Measurements from ENCODE around the gene UTF1. TPM values are rescaled to one million over a fixed set of nuclear protein-coding genes. Genes with fewer than 3 reads are reported as not detected.

UTF1 gene
- total and polyA plus RNA-seq, 2 experiments from 2014 or later: 12.2 to 51.4 TPM

- Histone ChIP-seq H2AFZ (no peak overlapping the region), H3K4me1 (ENCODE audit: insufficient read depth) (peaks cover 5% of the 10 kb centered on the region; the same call in 1 of the 2 replicates), H4K20me1 (replicated peaks; ENCODE audit: insufficient read depth) (no peaks in the 10 kb centered on the region), H3K27me3 (ENCODE audit: insufficient read depth) (peaks cover 30% of the 10 kb centered on the region), H3F3A (replicated peaks; ENCODE audit: low read depth) (peaks cover 13% of the 10 kb centered on the region; the same call in 1 of the 2 replicates), H3K36me3 (ENCODE audit: insufficient read depth) (no peaks in the 10 kb centered on the region), H3K27ac (ENCODE audit: low read depth) (no peak overlapping the region), H3K4me3 (no peak overlapping the region), H3K9me2 (ENCODE audit: insufficient read depth) (no peaks in the 10 kb centered on the region), H3K79me2 (replicated peaks; ENCODE audit: insufficient read depth) (no peaks in the 10 kb centered on the region), H3K4me2 (no peak overlapping the region)
- H3K9me3 Mint-ChIP-seq: peaks cover 9% of the 10 kb centered on the region; the same call in 2 of the 3 replicates
- ATAC-seq (no peak), DNase-seq (ENCODE audit: low spot score) (no peak)
- no peak overlapping the region for H3K4me3 Mint-ChIP-seq
- H3K4me1 Mint-ChIP-seq: peaks cover 18% of the 10 kb centered on the region
- H3K27ac Mint-ChIP-seq: no peak overlapping the region
- H3K36me3 Mint-ChIP-seq (ENCODE audit: low read depth): peaks cover 8% of the 10 kb centered on the region
- no peak for TF ChIP-seq CREB1 (CRISPR knock-in tag; IDR thresholded peaks at IDR 0.05; ENCODE audit: low read depth)
- H3K27me3 Mint-ChIP-seq (ENCODE audit: insufficient read depth, low read depth, poor library complexity): peaks cover 45% of the 10 kb centered on the region
Observed at GRCh38 chr10:133227256-133227655, 2.8 kb upstream of the UTF1 start.

DNA sequence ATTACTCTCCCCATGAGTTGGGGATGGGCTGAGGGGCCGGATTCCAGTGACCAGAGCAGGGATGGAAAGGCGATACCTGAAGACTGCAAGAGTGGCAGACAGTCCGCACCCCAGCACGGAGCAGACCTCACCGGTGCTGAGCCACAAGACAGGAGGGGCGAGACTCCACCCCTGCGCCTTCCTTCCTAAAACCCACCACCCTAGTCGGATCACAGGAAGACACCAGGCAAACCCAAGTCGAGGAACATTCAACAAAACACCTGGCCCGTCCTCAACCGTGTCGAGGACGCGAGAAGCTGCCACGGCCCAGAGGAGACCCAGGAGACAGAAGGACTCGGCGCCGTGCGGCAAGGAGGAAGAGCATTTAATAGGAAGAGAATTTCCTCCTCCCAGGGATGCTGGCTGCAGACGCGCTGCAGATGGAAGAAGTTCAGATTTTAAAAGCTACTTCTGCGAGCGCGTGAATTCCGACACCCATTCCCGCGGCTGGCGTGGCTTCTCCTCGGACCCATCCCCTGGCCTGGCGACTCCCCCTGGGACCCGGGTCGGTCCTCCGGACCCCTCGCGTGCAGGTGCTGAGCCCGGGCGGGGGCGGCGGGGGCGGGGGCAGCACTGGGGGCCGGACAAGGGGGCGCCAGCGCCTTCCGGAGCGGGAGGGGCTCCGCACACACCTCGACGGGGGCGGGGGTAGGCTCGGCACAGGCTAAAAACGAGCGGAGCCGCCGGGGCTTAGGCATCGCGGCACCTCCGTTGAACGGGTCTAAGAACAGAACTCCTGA, 563 bp upstream of the UTF1 start:
- H3K4me2 ChIP-seq: peak overlapping the region; percentile 88
- TF ChIP-seq REST (IDR thresholded peaks at IDR 0.05; ENCODE audit: unreplicated experiment) (no peak), EZH2 (IDR thresholded peaks at IDR 0.05; ENCODE audit: low read depth, unreplicated experiment) (no peak), CREB1 (CRISPR knock-in tag; IDR thresholded peaks at IDR 0.05; ENCODE audit: low read depth) (no peak), CTCF (conservative IDR thresholded peaks at IDR 0.05; ENCODE audit: low read depth in 2 of 2) (no peak), POLR2AphosphoS5 (IDR thresholded peaks at IDR 0.05; ENCODE audit: low read depth) (no peak; the same call in 1 of the 2 replicates), ZNF331 (CRISPR knock-in tag; IDR thresholded peaks at IDR 0.05; ENCODE audit: low read depth) (no peak), NANOG (IDR thresholded peaks at IDR 0.05; ENCODE audit: borderline replicate concordance) (no peak)
- TF ChIP-seq, protein P1, sequence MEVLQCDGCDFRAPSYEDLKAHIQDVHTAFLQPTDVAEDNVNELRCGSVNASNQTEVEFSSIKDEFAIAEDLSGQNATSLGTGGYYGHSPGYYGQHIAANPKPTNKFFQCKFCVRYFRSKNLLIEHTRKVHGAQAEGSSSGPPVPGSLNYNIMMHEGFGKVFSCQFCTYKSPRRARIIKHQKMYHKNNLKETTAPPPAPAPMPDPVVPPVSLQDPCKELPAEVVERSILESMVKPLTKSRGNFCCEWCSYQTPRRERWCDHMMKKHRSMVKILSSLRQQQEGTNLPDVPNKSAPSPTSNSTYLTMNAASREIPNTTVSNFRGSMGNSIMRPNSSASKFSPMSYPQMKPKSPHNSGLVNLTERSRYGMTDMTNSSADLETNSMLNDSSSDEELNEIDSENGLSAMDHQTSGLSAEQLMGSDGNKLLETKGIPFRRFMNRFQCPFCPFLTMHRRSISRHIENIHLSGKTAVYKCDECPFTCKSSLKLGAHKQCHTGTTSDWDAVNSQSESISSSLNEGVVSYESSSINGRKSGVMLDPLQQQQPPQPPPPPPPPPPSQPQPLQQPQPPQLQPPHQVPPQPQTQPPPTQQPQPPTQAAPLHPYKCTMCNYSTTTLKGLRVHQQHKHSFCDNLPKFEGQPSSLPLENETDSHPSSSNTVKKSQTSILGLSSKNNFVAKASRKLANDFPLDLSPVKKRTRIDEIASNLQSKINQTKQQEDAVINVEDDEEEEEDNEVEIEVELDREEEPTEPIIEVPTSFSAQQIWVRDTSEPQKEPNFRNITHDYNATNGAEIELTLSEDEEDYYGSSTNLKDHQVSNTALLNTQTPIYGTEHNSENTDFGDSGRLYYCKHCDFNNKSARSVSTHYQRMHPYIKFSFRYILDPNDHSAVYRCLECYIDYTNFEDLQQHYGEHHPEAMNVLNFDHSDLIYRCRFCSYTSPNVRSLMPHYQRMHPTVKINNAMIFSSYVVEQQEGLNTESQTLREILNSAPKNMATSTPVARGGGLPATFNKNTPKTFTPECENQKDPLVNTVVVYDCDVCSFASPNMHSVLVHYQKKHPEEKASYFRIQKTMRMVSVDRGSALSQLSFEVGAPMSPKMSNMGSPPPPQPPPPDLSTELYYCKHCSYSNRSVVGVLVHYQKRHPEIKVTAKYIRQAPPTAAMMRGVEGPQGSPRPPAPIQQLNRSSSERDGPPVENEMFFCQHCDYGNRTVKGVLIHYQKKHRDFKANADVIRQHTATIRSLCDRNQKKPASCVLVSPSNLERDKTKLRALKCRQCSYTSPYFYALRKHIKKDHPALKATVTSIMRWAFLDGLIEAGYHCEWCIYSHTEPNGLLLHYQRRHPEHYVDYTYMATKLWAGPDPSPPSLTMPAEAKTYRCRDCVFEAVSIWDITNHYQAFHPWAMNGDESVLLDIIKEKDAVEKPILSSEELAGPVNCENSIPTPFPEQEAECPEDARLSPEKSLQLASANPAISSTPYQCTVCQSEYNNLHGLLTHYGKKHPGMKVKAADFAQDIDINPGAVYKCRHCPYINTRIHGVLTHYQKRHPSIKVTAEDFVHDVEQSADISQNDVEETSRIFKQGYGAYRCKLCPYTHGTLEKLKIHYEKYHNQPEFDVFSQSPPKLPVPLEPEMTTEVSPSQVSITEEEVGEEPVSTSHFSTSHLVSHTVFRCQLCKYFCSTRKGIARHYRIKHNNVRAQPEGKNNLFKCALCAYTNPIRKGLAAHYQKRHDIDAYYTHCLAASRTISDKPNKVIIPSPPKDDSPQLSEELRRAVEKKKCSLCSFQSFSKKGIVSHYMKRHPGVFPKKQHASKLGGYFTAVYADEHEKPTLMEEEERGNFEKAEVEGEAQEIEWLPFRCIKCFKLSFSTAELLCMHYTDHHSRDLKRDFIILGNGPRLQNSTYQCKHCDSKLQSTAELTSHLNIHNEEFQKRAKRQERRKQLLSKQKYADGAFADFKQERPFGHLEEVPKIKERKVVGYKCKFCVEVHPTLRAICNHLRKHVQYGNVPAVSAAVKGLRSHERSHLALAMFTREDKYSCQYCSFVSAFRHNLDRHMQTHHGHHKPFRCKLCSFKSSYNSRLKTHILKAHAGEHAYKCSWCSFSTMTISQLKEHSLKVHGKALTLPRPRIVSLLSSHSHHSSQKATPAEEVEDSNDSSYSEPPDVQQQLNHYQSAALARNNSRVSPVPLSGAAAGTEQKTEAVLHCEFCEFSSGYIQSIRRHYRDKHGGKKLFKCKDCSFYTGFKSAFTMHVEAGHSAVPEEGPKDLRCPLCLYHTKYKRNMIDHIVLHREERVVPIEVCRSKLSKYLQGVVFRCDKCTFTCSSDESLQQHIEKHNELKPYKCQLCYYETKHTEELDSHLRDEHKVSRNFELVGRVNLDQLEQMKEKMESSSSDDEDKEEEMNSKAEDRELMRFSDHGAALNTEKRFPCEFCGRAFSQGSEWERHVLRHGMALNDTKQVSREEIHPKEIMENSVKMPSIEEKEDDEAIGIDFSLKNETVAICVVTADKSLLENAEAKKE (CRISPR knock-in tag; IDR thresholded peaks at IDR 0.05): no peak

More for the DNA sequence above, 563 bp upstream of the UTF1 start:
- Mint-ChIP-seq H3K4me3 (peak overlapping the region; percentile 72), H3K27ac (no peak overlapping the region), H3K27me3 (ENCODE audit: insufficient read depth, low read depth, poor library complexity) (peaks cover 60% of the 10 kb centered on the region), H3K4me1 (peaks cover 22% of the 10 kb centered on the region), H3K36me3 (ENCODE audit: low read depth) (peaks cover 8% of the 10 kb centered on the region), H3K9me3 (peaks cover 9% of the 10 kb centered on the region; the same call in 2 of the 3 replicates)
- ATAC-seq: peak; percentile 42
- peak overlapping the region; percentile 65 for H3K4me3 ChIP-seq
- H3K4me1 ChIP-seq (ENCODE audit: insufficient read depth): peaks cover 16% of the 10 kb centered on the region; the same call in 1 of the 2 replicates
- no peak overlapping the region for H2AFZ ChIP-seq
- H3K27me3 ChIP-seq (ENCODE audit: insufficient read depth): peaks cover 39% of the 10 kb centered on the region
- no peaks in the 10 kb centered on the region for H3K79me2 ChIP-seq (replicated peaks; ENCODE audit: insufficient read depth)
- H3K27ac ChIP-seq (ENCODE audit: low read depth): no peak overlapping the region
- no peaks in the 10 kb centered on the region for H4K20me1 ChIP-seq (replicated peaks; ENCODE audit: insufficient read depth)
- DNase-seq (ENCODE audit: low spot score): peak; percentile 73
- peaks cover 16% of the 10 kb centered on the region; the same call in 1 of the 2 replicates for H3F3A ChIP-seq (replicated peaks; ENCODE audit: low read depth)
- H3K9me2 ChIP-seq (ENCODE audit: insufficient read depth): 0 out of 2 replicates have a peak, but pooled peaks cover 3% of the 10 kb centered on the region
- H3K36me3 ChIP-seq (ENCODE audit: insufficient read depth): no peaks in the 10 kb centered on the region

Data from GM23338 (cell line).